Measurements from ENCODE around the gene FNDC1. TPM values are rescaled to one million over a fixed set of nuclear protein-coding genes. Genes with fewer than 3 reads are reported as not detected.

FNDC1 gene
- total and polyA plus RNA-seq, 2 of the 13 experiments (the other 11 are each of a cell fraction or from before 2014, with no cell fraction given): not detected

DNA sequence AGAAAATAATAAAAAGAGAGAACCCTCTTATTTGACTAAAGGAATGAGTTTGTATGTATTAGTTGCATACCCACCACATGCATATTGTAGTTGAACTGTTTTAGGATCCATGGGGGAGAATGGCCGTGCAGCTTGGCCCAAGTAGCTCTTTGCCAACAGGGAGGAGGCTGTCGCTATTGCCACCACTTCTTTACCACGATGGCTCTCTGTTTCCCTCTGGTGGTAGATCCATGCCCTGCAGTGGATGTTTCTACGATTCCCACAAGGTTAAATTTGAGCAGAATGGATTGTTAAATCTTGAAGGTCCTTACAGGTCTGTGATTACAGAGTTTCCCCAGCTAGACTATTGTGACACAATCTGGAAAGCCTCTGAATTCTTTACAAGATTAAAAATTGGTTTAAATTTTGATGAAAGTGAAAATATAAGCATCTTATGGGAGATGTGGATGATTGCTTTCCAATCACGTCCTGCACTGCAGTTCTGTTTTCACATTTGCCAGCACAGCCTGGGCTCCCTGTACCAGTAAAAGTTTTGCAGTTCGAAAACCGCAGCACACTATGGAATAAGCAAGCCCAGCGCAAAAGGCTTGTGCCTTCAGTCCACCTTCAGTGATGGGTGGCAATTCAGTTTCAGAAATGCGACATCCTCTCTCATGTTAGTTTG lies 34.4 kb upstream of the FNDC1 start (continued):
- TF ChIP-seq, protein P1, sequence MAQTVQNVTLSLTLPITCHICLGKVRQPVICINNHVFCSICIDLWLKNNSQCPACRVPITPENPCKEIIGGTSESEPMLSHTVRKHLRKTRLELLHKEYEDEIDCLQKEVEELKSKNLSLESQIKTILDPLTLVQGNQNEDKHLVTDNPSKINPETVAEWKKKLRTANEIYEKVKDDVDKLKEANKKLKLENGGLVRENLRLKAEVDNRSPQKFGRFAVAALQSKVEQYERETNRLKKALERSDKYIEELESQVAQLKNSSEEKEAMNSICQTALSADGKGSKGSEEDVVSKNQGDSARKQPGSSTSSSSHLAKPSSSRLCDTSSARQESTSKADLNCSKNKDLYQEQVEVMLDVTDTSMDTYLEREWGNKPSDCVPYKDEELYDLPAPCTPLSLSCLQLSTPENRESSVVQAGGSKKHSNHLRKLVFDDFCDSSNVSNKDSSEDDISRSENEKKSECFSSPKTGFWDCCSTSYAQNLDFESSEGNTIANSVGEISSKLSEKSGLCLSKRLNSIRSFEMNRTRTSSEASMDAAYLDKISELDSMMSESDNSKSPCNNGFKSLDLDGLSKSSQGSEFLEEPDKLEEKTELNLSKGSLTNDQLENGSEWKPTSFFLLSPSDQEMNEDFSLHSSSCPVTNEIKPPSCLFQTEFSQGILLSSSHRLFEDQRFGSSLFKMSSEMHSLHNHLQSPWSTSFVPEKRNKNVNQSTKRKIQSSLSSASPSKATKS (CRISPR knock-in tag; IDR thresholded peaks at IDR 0.05): no peak
- TF ChIP-seq CEBPG (CRISPR knock-in tag; IDR thresholded peaks at IDR 0.05): peak; percentile 29; the same call in 1 of the 2 replicates
- TF ChIP-seq EZH2 (conservative IDR thresholded peaks at IDR 0.05; ENCODE audit: low read depth, low read length): peak; percentile 84; the same call in 1 of the 2 replicates
- no peak for TF ChIP-seq ZSCAN22 (CRISPR knock-in tag; IDR thresholded peaks at IDR 0.05)
- no peak for TF ChIP-seq PAF1 (CRISPR knock-in tag; IDR thresholded peaks at IDR 0.05)
- TF ChIP-seq, protein P2, sequence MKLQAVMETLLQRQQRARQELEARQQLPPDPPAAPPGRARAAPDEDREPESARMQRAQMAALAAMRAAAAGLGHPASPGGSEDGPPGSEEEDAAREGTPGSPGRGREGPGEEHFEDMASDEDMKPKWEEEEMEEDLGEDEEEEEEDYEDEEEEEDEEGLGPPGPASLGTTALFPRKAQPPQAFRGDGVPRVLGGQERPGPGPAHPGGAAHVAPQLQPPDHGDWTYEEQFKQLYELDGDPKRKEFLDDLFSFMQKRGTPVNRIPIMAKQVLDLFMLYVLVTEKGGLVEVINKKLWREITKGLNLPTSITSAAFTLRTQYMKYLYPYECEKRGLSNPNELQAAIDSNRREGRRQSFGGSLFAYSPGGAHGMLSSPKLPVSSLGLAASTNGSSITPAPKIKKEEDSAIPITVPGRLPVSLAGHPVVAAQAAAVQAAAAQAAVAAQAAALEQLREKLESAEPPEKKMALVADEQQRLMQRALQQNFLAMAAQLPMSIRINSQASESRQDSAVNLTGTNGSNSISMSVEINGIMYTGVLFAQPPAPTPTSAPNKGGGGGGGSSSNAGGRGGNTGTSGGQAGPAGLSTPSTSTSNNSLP (IDR thresholded peaks at IDR 0.05; ENCODE audit: low read depth, low read length): no peak
- TF ChIP-seq ZNF253 (CRISPR knock-in tag; IDR thresholded peaks at IDR 0.05; ENCODE audit: borderline replicate concordance): no peak
- 0 out of 2 replicates have a peak, but pooled peaks have one; percentile 18 for TF ChIP-seq SALL1 (CRISPR knock-in tag; IDR thresholded peaks at IDR 0.05)
- TF ChIP-seq, protein P3, sequence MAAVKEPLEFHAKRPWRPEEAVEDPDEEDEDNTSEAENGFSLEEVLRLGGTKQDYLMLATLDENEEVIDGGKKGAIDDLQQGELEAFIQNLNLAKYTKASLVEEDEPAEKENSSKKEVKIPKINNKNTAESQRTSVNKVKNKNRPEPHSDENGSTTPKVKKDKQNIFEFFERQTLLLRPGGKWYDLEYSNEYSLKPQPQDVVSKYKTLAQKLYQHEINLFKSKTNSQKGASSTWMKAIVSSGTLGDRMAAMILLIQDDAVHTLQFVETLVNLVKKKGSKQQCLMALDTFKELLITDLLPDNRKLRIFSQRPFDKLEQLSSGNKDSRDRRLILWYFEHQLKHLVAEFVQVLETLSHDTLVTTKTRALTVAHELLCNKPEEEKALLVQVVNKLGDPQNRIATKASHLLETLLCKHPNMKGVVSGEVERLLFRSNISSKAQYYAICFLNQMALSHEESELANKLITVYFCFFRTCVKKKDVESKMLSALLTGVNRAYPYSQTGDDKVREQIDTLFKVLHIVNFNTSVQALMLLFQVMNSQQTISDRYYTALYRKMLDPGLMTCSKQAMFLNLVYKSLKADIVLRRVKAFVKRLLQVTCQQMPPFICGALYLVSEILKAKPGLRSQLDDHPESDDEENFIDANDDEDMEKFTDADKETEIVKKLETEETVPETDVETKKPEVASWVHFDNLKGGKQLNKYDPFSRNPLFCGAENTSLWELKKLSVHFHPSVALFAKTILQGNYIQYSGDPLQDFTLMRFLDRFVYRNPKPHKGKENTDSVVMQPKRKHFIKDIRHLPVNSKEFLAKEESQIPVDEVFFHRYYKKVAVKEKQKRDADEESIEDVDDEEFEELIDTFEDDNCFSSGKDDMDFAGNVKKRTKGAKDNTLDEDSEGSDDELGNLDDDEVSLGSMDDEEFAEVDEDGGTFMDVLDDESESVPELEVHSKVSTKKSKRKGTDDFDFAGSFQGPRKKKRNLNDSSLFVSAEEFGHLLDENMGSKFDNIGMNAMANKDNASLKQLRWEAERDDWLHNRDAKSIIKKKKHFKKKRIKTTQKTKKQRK (IDR thresholded peaks at IDR 0.05; ENCODE audit: low read length): no peak
- TF ChIP-seq HDAC2 (CRISPR knock-in tag; IDR thresholded peaks at IDR 0.05): no peak
- TF ChIP-seq IRF2 (CRISPR knock-in tag; IDR thresholded peaks at IDR 0.05): 0 out of 2 replicates have a peak, but pooled peaks have one; percentile 47
- TF ChIP-seq ARHGAP35 (CRISPR knock-in tag; IDR thresholded peaks at IDR 0.05; ENCODE audit: borderline replicate concordance): no peak
- TF ChIP-seq NFKB2 (CRISPR knock-in tag; IDR thresholded peaks at IDR 0.05; ENCODE audit: borderline replicate concordance): no peak
- no peak for TF ChIP-seq CSRNP1 (CRISPR knock-in tag; IDR thresholded peaks at IDR 0.05)
- peak; percentile 53; the same call in 1 of the 2 replicates for TF ChIP-seq RAD21 (CRISPR knock-in tag; IDR thresholded peaks at IDR 0.05)
- no peak for TF ChIP-seq KDM2A (CRISPR knock-in tag; IDR thresholded peaks at IDR 0.05; ENCODE audit: borderline replicate concordance, low read depth)
- no peak for TF ChIP-seq TOPORS (CRISPR knock-in tag; IDR thresholded peaks at IDR 0.05)
- TF ChIP-seq FOXP4 (CRISPR knock-in tag; IDR thresholded peaks at IDR 0.05): no peak
- TF ChIP-seq DR1 (CRISPR knock-in tag; IDR thresholded peaks at IDR 0.05): no peak
